AG09319 (cell line): ENCODE data around the gene NCAPD2.
A peak's percentile ranks its signal among the peaks of the same experiment; 100 is the strongest.
"Not testable (repeated sequence)": the region's sequence is repeated elsewhere in the genome, so short reads cannot be mapped to it uniquely, and the experiment has no call there.

Experiments
- DNase-seq: peaks from one replicate; pipeline ENCODE4 v3.0.0-alpha.2; 2010; ENCODE audit warnings: low read depth; ENCODE audit errors: extremely low read depth
- CTCF ChIP-seq: IDR thresholded peaks from 2 replicates; pipeline ENCODE4 v1.5.1; 2011; ENCODE audit warnings: low read depth, mild to moderate bottlenecking, inconsistent platforms, low read length, moderate library complexity

NCAPD2 gene

GRCh38 chr12:6534945-6535696 lies 41.2 kb downstream of the NCAPD2 start:
- no peak for DNase-seq
- TF ChIP-seq CTCF: no peak; the same call in 1 of the 2 replicates

GRCh38 chr12:6535697-6535946 lies 41.7 kb downstream of the NCAPD2 start:
- TF ChIP-seq CTCF: no peak
- no peak for DNase-seq

DNA sequence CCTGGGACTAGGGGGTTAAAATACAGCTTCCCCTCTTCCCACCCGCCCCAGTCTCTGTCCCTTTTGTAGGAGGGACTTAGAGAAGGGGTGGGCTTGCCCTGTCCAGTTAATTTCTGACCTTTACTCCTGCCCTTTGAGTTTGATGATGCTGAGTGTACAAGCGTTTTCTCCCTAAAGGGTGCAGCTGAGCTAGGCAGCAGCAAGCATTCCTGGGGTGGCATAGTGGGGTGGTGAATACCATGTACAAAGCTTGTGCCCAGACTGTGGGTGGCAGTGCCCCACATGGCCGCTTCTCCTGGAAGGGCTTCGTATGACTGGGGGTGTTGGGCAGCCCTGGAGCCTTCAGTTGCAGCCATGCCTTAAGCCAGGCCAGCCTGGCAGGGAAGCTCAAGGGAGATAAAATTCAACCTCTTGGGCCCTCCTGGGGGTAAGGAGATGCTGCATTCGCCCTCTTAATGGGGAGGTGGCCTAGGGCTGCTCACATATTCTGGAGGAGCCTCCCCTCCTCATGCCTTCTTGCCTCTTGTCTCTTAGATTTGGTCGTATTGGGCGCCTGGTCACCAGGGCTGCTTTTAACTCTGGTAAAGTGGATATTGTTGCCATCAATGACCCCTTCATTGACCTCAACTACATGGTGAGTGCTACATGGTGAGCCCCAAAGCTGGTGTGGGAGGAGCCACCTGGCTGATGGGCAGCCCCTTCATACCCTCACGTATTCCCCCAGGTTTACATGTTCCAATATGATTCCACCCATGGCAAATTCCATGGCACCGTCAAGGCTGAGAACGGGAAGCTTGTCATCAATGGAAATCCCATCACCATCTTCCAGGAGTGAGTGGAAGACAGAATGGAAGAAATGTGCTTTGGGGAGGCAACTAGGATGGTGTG lies 42.3 kb downstream of the NCAPD2 start:
- no peak for DNase-seq

GRCh38 chr12:6536894-6537579 lies 43.1 kb downstream of the NCAPD2 start:
- no peak for TF ChIP-seq CTCF
- no peak for DNase-seq

More for the DNA sequence above, 42.3 kb downstream of the NCAPD2 start:
- TF ChIP-seq CTCF: no peak

DNA sequence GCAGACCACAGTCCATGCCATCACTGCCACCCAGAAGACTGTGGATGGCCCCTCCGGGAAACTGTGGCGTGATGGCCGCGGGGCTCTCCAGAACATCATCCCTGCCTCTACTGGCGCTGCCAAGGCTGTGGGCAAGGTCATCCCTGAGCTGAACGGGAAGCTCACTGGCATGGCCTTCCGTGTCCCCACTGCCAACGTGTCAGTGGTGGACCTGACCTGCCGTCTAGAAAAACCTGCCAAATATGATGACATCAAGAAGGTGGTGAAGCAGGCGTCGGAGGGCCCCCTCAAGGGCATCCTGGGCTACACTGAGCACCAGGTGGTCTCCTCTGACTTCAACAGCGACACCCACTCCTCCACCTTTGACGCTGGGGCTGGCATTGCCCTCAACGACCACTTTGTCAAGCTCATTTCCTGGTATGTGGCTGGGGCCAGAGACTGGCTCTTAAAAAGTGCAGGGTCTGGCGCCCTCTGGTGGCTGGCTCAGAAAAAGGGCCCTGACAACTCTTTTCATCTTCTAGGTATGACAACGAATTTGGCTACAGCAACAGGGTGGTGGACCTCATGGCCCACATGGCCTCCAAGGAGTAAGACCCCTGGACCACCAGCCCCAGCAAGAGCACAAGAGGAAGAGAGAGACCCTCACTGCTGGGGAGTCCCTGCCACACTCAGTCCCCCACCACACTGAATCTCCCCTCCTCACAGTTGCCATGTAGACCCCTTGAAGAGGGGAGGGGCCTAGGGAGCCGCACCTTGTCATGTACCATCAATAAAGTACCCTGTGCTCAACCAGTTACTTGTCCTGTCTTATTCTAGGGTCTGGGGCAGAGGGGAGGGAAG lies 43.9 kb downstream of the NCAPD2 start:
- not testable (repeated sequence) for DNase-seq
- TF ChIP-seq CTCF: peak; percentile 74

DNA sequence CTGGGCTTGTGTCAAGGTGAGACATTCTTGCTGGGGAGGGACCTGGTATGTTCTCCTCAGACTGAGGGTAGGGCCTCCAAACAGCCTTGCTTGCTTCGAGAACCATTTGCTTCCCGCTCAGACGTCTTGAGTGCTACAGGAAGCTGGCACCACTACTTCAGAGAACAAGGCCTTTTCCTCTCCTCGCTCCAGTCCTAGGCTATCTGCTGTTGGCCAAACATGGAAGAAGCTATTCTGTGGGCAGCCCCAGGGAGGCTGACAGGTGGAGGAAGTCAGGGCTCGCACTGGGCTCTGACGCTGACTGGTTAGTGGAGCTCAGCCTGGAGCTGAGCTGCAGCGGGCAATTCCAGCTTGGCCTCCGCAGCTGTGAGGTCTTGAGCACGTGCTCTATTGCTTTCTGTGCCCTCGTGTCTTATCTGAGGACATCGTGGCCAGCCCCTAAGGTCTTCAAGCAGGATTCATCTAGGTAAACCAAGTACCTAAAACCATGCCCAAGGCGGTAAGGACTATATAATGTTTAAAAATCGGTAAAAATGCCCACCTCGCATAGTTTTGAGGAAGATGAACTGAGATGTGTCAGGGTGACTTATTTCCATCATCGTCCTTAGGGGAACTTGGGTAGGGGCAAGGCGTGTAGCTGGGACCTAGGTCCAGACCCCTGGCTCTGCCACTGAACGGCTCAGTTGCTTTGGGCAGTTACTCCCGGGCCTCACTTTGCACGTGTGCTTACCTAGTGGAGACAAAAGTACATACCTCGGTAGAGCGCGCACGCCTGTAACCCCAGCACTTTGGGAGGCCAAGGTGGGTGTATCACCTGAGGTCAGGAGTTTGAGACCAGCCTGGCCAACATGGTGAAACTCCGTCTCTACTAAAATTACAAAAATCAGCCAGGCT lies 44.8 kb downstream of the NCAPD2 start:
- DNase-seq: no peak
- TF ChIP-seq CTCF: no peak
